ENCODE results near the gene F12.

F12 gene

GRCh38 chr5:177450667-177451424 is 41.5 kb upstream of the F12 start:
- H3K27me3 Mint-ChIP-seq: peaks cover 66% of the 10 kb centered on the region
- peaks cover 36% of the 10 kb centered on the region for H3K4me1 Mint-ChIP-seq
- CTCF ChIA-PET: interaction anchor here (0.7 to 8.3 kb wide), 5 partner anchors 42 to 142 kb away, joined by 3 to 228 read pairs (median 104); partner anchors contain the start of genes F12 and PFN3
- DNase-seq: no peak
- H3K9me3 Mint-ChIP-seq: no peaks in the 10 kb centered on the region
- no peak overlapping the region for H3K27ac Mint-ChIP-seq
- H3K36me3 Mint-ChIP-seq: no peaks in the 10 kb centered on the region
- H3K4me3 Mint-ChIP-seq: no peak overlapping the region

GRCh38 chr5:177449140-177450061 is 40.0 kb upstream of the F12 start:
- peaks cover 68% of the 10 kb centered on the region for H3K27me3 Mint-ChIP-seq

GRCh38 chr5:177448244-177448950 is 39.0 kb upstream of the F12 start:
- Mint-ChIP-seq H3K27me3 (peaks cover 58% of the 10 kb centered on the region), H3K4me3 (peak overlapping the region; percentile 51)
- CTCF ChIA-PET: interaction anchor here (0.7 to 8.3 kb wide), 6 partner anchors 16 to 335 kb away, joined by 3 to 104 read pairs (median 6); partner anchors contain the start of gene PFN3

More at GRCh38 chr5:177449140-177450061, 40.0 kb upstream of the F12 start:
- H3K4me3 Mint-ChIP-seq: no peak overlapping the region
- CTCF ChIA-PET: interaction anchor here (0.7 to 8.3 kb wide), 4 partner anchors 41 to 140 kb away, joined by 3 to 119 read pairs (median 54); partner anchors contain the start of genes F12 and PFN3
- no peaks in the 10 kb centered on the region for H3K36me3 Mint-ChIP-seq
- H3K4me1 Mint-ChIP-seq: peaks cover 50% of the 10 kb centered on the region
- no peak overlapping the region for H3K27ac Mint-ChIP-seq
- H3K9me3 Mint-ChIP-seq: no peaks in the 10 kb centered on the region
- DNase-seq: no peak

GRCh38 chr5:177447611-177448243 is 38.4 kb upstream of the F12 start:
- H3K4me3 Mint-ChIP-seq: peak overlapping the region; percentile 43
- CTCF ChIA-PET: interaction anchor here (0.7 to 8.3 kb wide), 7 partner anchors 8 to 334 kb away, joined by 3 to 104 read pairs (median 7); partner anchors contain the start of gene PFN3
- H3K9me3 Mint-ChIP-seq: no peaks in the 10 kb centered on the region
- H3K27me3 Mint-ChIP-seq: peaks cover 52% of the 10 kb centered on the region
- peaks cover 7% of the 10 kb centered on the region for H3K36me3 Mint-ChIP-seq
- DNase-seq: no peak
- H3K4me1 Mint-ChIP-seq: peaks cover 50% of the 10 kb centered on the region
- peak overlapping the region; percentile 72 for H3K27ac Mint-ChIP-seq

More at GRCh38 chr5:177448244-177448950, 39.0 kb upstream of the F12 start:
- Mint-ChIP-seq H3K36me3 (peaks cover 3% of the 10 kb centered on the region), H3K9me3 (no peaks in the 10 kb centered on the region), H3K4me1 (peaks cover 51% of the 10 kb centered on the region), H3K27ac (peak overlapping the region; percentile 53)
- DNase-seq: no peak

DNA sequence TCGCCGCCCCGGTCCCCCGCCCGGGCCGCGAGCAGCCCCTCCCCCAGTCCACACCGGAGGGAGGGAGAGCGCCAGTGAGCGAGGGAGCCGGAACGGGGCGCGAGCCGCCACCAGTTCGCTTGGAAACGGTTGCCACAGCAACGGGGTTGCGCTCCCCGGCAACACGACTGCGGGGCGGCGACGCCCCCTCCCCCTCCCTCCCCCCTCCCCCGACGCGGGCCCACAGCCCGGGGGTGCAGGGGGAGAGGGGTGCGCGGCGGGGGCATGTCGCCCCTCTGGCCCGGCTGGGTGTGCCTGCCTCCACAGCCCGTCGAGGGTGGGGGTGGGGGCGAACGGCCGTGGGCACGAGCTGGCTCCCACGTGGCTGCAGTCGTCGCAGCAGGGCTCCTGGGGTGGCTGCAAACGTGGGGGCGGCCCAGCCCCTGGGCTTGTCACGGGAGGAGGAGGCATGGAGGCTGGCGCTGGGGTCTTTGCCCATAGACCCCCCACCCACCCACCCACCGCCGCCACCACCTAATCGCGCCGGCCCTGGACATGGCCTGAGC is 37.8 kb upstream of the F12 start:
- CTCF ChIA-PET: interaction anchor here (0.7 to 8.3 kb wide), 7 partner anchors 9 to 57 kb away, joined by 3 to 104 read pairs (median 10); partner anchors contain the start of gene PFN3
- no peak overlapping the region for H3K27ac Mint-ChIP-seq
- no peaks in the 10 kb centered on the region for H3K9me3 Mint-ChIP-seq
- peaks cover 12% of the 10 kb centered on the region for H3K36me3 Mint-ChIP-seq
- H3K4me1 Mint-ChIP-seq: peaks cover 54% of the 10 kb centered on the region
- H3K4me3 Mint-ChIP-seq: peak overlapping the region; percentile 43
- DNase-seq: peak; percentile 86
- H3K27me3 Mint-ChIP-seq: peaks cover 46% of the 10 kb centered on the region

- H3K4me3 Mint-ChIP-seq: peak within 1 kb of the TSS; percentile 64
- peak; percentile 77 for DNase-seq
- peak within 1 kb of the TSS; percentile 88 for H3K27ac Mint-ChIP-seq
- CTCF ChIA-PET: interaction anchor here (1.1 to 8.3 kb wide), 6 partner anchors 9 to 57 kb away, joined by 7 to 104 read pairs (median 24); partner anchors contain the start of gene PFN3
- no peaks in the 10 kb centered on the region for H3K9me3 Mint-ChIP-seq
- peaks cover 41% of the 10 kb centered on the region for H3K27me3 Mint-ChIP-seq
- peaks cover 55% of the 10 kb centered on the region for H3K4me1 Mint-ChIP-seq
- H3K36me3 Mint-ChIP-seq: peaks cover 18% of the 10 kb centered on the region
These were observed 37.1 kb upstream of the F12 start, which contains the start of gene PRR7 for GRCh38 chr5:177446200-177447065. PRR7 (plus strand) TSS chr5:177446814; CDS start chr5:177455068, 8,254 bp downstream.

DNA sequence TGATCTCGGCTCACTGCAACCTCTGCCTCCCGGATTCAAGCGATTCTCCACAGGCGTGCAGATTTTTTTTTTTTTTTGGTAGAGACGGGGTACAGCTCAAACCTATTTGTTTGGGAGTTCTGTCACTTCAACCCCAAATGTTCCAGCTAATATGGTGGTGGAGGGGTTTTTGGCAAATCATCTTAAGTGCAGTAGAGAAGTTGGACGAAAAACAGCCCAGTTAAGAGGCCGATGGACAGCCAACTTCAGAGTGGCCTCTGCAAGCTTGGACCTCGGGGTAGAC is 36.5 kb upstream of the F12 start:
- H3K36me3 Mint-ChIP-seq: peaks cover 21% of the 10 kb centered on the region
- H3K9me3 Mint-ChIP-seq: no peaks in the 10 kb centered on the region
- H3K4me3 Mint-ChIP-seq: peak overlapping the region; percentile 64
- peak overlapping the region; percentile 88 for H3K27ac Mint-ChIP-seq
- CTCF ChIA-PET: interaction anchor here (0.7 to 8.3 kb wide), 8 partner anchors 10 to 56 kb away, joined by 3 to 104 read pairs (median 12); partner anchors contain the start of genes GRK6 and PFN3
- no peak for DNase-seq
- H3K27me3 Mint-ChIP-seq: peaks cover 39% of the 10 kb centered on the region
- H3K4me1 Mint-ChIP-seq: peaks cover 57% of the 10 kb centered on the region

DNA sequence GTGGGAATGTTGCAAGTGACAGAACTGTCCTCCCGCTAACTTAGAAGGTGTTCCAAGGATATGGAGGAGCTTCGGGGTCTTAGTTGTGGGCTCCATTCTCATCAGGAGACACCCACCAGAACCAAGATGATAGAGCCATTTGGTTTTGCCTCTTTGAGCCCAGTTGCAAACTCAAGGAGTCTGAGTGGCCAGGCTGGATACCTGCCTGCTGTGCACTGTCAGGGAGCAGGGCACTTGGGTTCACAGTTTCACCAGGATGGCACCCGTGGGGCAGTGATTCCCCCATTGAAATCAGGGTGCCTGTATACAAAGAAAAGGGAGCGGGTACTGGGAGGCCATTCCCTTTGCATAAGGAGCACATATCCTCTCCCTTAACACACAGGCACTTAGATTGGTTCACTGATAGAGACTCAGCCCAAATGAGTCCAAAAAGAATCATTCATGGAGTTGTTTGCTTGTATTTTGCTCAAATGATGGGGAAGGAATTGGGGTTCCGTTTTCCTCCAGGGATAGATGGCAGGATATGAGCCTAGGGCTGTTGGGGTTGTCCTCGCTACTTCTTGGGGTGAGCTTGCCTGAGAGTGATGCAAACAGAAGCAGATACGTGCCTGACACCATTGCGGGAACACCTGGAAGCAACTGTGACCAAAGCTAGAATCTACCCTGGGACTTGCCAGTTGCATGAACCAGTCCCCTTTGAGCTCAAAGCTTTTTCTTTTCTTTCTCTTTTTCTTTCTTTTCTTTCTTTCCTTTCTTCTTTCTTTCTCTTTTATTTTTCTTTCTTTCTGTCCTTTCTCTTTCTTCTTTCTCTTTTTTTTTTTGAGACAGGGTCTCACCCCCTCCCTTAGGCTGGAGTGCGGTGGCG is 35.9 kb upstream of the F12 start:
- Mint-ChIP-seq H3K27me3 (peaks cover 33% of the 10 kb centered on the region), H3K4me1 (peaks cover 60% of the 10 kb centered on the region), H3K4me3 (peak overlapping the region; percentile 64), H3K27ac (peak overlapping the region; percentile 88), H3K9me3 (no peaks in the 10 kb centered on the region), H3K36me3 (peaks cover 24% of the 10 kb centered on the region)
- CTCF ChIA-PET: interaction anchor here (0.6 to 8.3 kb wide), 10 partner anchors 11 to 56 kb away, joined by 3 to 104 read pairs (median 6); partner anchors contain the start of genes GRK6 and PFN3
- no peak for DNase-seq

DNA sequence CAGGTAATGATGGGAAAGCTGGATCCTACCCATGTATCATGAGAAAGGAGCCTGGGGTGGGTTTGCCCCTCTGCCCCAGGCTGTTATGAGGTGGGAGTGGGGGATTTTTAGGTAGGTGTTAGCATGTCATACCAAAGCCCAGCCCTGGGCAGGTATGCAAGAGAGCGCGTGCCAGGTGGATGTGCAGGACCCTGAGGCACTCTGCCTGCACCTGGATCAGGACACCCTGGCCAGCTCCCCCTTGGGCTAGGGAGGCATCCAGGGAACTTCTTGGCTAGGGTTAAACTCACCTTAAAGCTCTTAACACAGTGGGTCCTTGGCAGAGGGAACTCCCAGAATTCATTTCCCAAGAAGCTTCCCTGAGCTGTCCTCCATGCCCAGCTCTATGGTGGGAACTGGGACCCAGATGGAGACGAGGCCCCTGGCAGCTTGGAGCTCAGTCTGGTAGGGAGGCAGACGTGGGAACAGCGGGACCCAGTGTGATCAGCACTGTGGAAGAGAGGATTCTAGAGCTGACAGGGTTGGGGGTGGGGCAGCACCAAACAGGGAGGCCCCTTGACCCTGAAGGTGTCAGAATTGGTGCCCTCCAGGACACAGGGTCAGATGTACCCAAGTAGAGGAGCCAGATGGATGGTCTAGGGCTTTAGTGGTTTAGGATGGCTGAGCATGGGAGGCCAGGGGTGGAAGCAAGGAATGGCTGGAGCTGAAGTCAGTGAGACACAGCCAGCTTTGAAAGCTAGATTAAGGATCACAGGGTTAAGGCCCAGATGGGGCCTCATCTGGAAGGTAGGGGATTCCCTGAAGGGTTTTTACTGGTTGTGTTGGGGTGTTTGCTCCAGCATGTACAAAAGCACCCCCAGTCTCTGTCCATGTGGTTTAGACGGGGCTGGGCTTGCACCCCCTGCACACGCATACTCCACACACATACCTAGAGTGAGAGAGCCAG is 35.0 kb upstream of the F12 start:
- no peak for DNase-seq
- Mint-ChIP-seq H3K36me3 (peaks cover 32% of the 10 kb centered on the region), H3K9me3 (no peaks in the 10 kb centered on the region), H3K4me1 (peaks cover 69% of the 10 kb centered on the region), H3K4me3 (peak overlapping the region; percentile 64), H3K27me3 (peaks cover 24% of the 10 kb centered on the region), H3K27ac (peak overlapping the region; percentile 88)
- CTCF ChIA-PET: interaction anchor here (1.0 to 8.3 kb wide), 6 partner anchors 11 to 55 kb away, joined by 4 to 104 read pairs (median 24); partner anchors contain the start of genes GRK6 and PFN3

- no peak overlapping the region for H3K4me3 Mint-ChIP-seq
- peaks cover 38% of the 10 kb centered on the region for H3K36me3 Mint-ChIP-seq
- H3K27ac Mint-ChIP-seq: peak overlapping the region; percentile 62
- H3K9me3 Mint-ChIP-seq: no peaks in the 10 kb centered on the region
- peaks cover 14% of the 10 kb centered on the region for H3K27me3 Mint-ChIP-seq
- CTCF ChIA-PET: interaction anchor here (1.9 to 8.3 kb wide), 5 partner anchors 12 to 54 kb away, joined by 5 to 104 read pairs (median 30); partner anchors contain the start of genes GRK6 and PFN3
- H3K4me1 Mint-ChIP-seq: peaks cover 72% of the 10 kb centered on the region
- no peak for DNase-seq
These were observed 34.0 kb upstream of the F12 start for GRCh38 chr5:177443144-177443983.
